GM12891 (cell line): ENCODE data around the gene IKBIP.
A peak's percentile ranks its signal among the peaks of the same experiment; 100 is the strongest.

ENCODE experiments used
- POLR2A ChIP-seq: IDR thresholded peaks from 2 replicates; pipeline ENCODE4 v1.6.1; 2011; ENCODE audit warnings: low read depth, low read length, control low read depth
- POLR2AphosphoS5 ChIP-seq: IDR thresholded peaks from 2 replicates; pipeline ENCODE4 v1.6.1; 2011; ENCODE audit warnings: low read depth, low read length, control low read depth
- POU2F2 ChIP-seq: IDR thresholded peaks from 2 replicates; pipeline ENCODE4 v1.6.1; 2011; ENCODE audit warnings: low read depth, mild to moderate bottlenecking, control low read depth, low read length, moderate library complexity
- SPI1 ChIP-seq: IDR thresholded peaks from 2 replicates; pipeline ENCODE4 v1.6.1; 2011; ENCODE audit warnings: low read depth, low read length, control low read depth
- TAF1 ChIP-seq: IDR thresholded peaks from 2 replicates; pipeline ENCODE4 v1.6.1; 2011; ENCODE audit warnings: low read depth, low read length, control low read depth

GRCh38 chr12:98612696-98613334 lies 31.8 kb downstream of the IKBIP start:
- peak; percentile 68; the same call in 1 of the 2 replicates for TF ChIP-seq POLR2A
- no peak; the same call in 1 of the 2 replicates for TF ChIP-seq TAF1
- no peak for TF ChIP-seq POLR2AphosphoS5
- TF ChIP-seq SPI1 = peak; percentile 86
- TF ChIP-seq POU2F2 = no peak
